22Rv1 (cell line): ENCODE measurements around the gene COMMD10.

Experiments used
- ZFX ChIP-seq: fragments of 450-650 bp; IDR thresholded peaks from 2 replicates; pipeline ENCODE4 v1.6.1; 2017; ENCODE audit warnings: antibody characterized with exemption, borderline replicate concordance
- TF ChIP-seq, protein P1 (sequence below): fragments of 450-650 bp; IDR thresholded peaks from 2 replicates; pipeline ENCODE4 v1.5.1; 2017; ENCODE audit warnings: mild to moderate bottlenecking

- TF ChIP-seq, protein P1, sequence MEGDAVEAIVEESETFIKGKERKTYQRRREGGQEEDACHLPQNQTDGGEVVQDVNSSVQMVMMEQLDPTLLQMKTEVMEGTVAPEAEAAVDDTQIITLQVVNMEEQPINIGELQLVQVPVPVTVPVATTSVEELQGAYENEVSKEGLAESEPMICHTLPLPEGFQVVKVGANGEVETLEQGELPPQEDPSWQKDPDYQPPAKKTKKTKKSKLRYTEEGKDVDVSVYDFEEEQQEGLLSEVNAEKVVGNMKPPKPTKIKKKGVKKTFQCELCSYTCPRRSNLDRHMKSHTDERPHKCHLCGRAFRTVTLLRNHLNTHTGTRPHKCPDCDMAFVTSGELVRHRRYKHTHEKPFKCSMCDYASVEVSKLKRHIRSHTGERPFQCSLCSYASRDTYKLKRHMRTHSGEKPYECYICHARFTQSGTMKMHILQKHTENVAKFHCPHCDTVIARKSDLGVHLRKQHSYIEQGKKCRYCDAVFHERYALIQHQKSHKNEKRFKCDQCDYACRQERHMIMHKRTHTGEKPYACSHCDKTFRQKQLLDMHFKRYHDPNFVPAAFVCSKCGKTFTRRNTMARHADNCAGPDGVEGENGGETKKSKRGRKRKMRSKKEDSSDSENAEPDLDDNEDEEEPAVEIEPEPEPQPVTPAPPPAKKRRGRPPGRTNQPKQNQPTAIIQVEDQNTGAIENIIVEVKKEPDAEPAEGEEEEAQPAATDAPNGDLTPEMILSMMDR, result no peak
- no peak for TF ChIP-seq ZFX
Measured at GRCh38 chr5:116274251-116274650, 189.4 kb downstream of the COMMD10 start.
